ENCODE results near the gene GAA.

DNA sequence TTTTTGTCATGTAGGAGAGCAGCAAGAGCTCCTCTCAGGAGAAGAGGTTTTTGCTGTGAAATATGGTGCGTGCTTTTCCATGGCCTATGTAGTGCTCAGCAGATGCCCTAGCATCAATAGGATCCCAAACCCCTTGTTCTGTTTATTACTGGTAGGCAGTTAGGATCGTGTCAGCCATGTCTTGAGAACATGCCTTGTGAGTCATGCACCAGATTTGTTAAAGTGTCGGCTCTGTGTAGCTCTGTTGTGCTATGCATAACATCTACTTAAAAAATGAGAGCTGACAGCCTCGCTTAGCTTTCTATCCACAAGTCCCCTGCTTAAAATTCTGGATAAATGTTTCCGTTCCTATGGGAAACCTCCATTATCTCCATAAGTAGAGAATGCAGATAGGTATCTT, 50.0 kb downstream of the GAA start:
- TF ChIP-seq, protein P1, sequence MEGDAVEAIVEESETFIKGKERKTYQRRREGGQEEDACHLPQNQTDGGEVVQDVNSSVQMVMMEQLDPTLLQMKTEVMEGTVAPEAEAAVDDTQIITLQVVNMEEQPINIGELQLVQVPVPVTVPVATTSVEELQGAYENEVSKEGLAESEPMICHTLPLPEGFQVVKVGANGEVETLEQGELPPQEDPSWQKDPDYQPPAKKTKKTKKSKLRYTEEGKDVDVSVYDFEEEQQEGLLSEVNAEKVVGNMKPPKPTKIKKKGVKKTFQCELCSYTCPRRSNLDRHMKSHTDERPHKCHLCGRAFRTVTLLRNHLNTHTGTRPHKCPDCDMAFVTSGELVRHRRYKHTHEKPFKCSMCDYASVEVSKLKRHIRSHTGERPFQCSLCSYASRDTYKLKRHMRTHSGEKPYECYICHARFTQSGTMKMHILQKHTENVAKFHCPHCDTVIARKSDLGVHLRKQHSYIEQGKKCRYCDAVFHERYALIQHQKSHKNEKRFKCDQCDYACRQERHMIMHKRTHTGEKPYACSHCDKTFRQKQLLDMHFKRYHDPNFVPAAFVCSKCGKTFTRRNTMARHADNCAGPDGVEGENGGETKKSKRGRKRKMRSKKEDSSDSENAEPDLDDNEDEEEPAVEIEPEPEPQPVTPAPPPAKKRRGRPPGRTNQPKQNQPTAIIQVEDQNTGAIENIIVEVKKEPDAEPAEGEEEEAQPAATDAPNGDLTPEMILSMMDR (IDR thresholded peaks at IDR 0.05 in 8 of 11, conservative IDR thresholded peaks at IDR 0.05 in 3 of 11): no peak
- TF ChIP-seq POLR2A (IDR thresholded peaks at IDR 0.05): no peak

Data from spleen (tissue), 7 donors.